ENCODE data around the gene BCL7B. TPM values are rescaled to one million over a fixed set of nuclear protein-coding genes. Genes with fewer than 3 reads are reported as not detected.

Gene BCL7B
- total RNA-seq, 1 experiment from 2014 or later = 95.4 TPM

GRCh38 chr7:73518470-73518869 lies 39.0 kb downstream of the BCL7B start:
- CTCF ChIA-PET = interaction anchor here (0.7 to 1.3 kb wide), 2 partner anchors 83 to 207 kb away, joined by 3 to 4 read pairs; no protein-coding TSS in a partner anchor
- peak overlapping the region in 1 of 2 experiments; percentile 89; a peak in 2 of 4 replicates for H3K4me3 ChIP-seq (ENCODE audit: low read depth in 2 of 2, low read length in 2 of 2)
- peak overlapping the region; percentile 96; the same call in 1 of the 2 replicates for H3K27ac ChIP-seq (ENCODE audit: low read length)
- in situ Hi-C loops (cut with HindIII; ENCODE audit: low pct_unique_long_range_greater_than_20kb, low sequenced_read_pairs) = no loop called here
- no TSS peak for BruUV-seq (replicated peaks)
- no peaks in the 10 kb centered on the region for H3K9me3 ChIP-seq (ENCODE audit: control insufficient read depth, insufficient read depth, low read depth, low read length)
- peaks cover 16% of the 10 kb centered on the region for H3K4me1 ChIP-seq (ENCODE audit: control insufficient read depth, insufficient read depth, low read length)
- H3K27me3 ChIP-seq (ENCODE audit: control insufficient read depth, insufficient read depth, low read length) = no peaks in the 10 kb centered on the region
- DNase-seq (ENCODE audit: low read depth, low spot score) = no peak
- POLR2A ChIA-PET = interaction anchor here (0.6 kb wide), 2 partner anchors 180 to 197 kb away, joined by 3 to 4 read pairs; no protein-coding TSS in a partner anchor
- TF ChIP-seq TCF7L2 (IDR thresholded peaks at IDR 0.05; ENCODE audit: low read depth, low read length) = no peak
- TF ChIP-seq SIN3A (IDR thresholded peaks at IDR 0.05; ENCODE audit: borderline replicate concordance, insufficient read depth, low read depth, low read length) = no peak
- no peak for TF ChIP-seq REST (IDR thresholded peaks at IDR 0.05; ENCODE audit: insufficient read depth in 1 of 2, low read depth in 2 of 2, low read length in 1 of 2)
- TF ChIP-seq POLR2AphosphoS5 (IDR thresholded peaks at IDR 0.05; ENCODE audit: low read depth, low read length) = no peak
- no peak for TF ChIP-seq CTCF (IDR thresholded peaks at IDR 0.05)
- intact Hi-C loops (cut with micrococcal nuclease; ENCODE audit: unreplicated experiment) = no loop called here
- ATAC-seq = no peak
- peaks cover 12% of the 10 kb centered on the region for H3K36me3 ChIP-seq (ENCODE audit: control insufficient read depth, insufficient read depth, low read length)

GRCh38 chr7:73517241-73517995 lies 40.1 kb downstream of the BCL7B start:
- intact Hi-C loops (cut with micrococcal nuclease; ENCODE audit: unreplicated experiment) (no loop called here), in situ Hi-C loops (cut with HindIII; ENCODE audit: low pct_unique_long_range_greater_than_20kb, low sequenced_read_pairs) (no loop called here)
- no peaks in the 10 kb centered on the region for H3K27me3 ChIP-seq (ENCODE audit: control insufficient read depth, insufficient read depth, low read length)
- CTCF ChIA-PET = no interaction called here
- no peaks in the 10 kb centered on the region for H3K9me3 ChIP-seq (ENCODE audit: control insufficient read depth, insufficient read depth, low read depth, low read length)
- H3K36me3 ChIP-seq (ENCODE audit: control insufficient read depth, insufficient read depth, low read length) = peaks cover 12% of the 10 kb centered on the region
- no peak for DNase-seq (ENCODE audit: low read depth, low spot score)
- H3K4me3 ChIP-seq (ENCODE audit: low read depth in 2 of 2, low read length in 2 of 2) = no peak overlapping the region
- H3K4me1 ChIP-seq (ENCODE audit: control insufficient read depth, insufficient read depth, low read length) = peaks cover 17% of the 10 kb centered on the region
- POLR2A ChIA-PET = interaction anchor here (0.5 to 0.6 kb wide), 3 partner anchors 10 to 448 kb away, joined by 3 to 4 read pairs (median 4); no protein-coding TSS in a partner anchor
- no peak for ATAC-seq
- BruUV-seq (replicated peaks) = no TSS peak
- H3K27ac ChIP-seq (ENCODE audit: low read length) = no peak overlapping the region
- TF ChIP-seq CTCF (IDR thresholded peaks at IDR 0.05) (no peak), SIN3A (IDR thresholded peaks at IDR 0.05; ENCODE audit: borderline replicate concordance, insufficient read depth, low read depth, low read length) (no peak), POLR2AphosphoS5 (IDR thresholded peaks at IDR 0.05; ENCODE audit: low read depth, low read length) (no peak), REST (IDR thresholded peaks at IDR 0.05; ENCODE audit: insufficient read depth in 1 of 2, low read depth in 2 of 2, low read length in 1 of 2) (no peak), TCF7L2 (IDR thresholded peaks at IDR 0.05; ENCODE audit: low read depth, low read length) (no peak)

Data from Panc1 (cell line).